Neural crest cell (in vitro differentiated cells): ENCODE measurements around the gene KCNK3. TPM values are rescaled to one million over a fixed set of nuclear protein-coding genes. Genes with fewer than 3 reads are reported as not detected.

Source experiments
- DNase-seq: peaks from one replicate; pipeline ENCODE4 v3.0.0; 2021; ENCODE audit warnings: low read depth, mixed read lengths, low spot score
- H3K27ac Mint-ChIP-seq: one replicate; pipeline ENCODE4 v1.8.0; 2021; ENCODE audit warnings: mild to moderate bottlenecking, mixed read lengths; ENCODE audit not compliant: unreplicated experiment
- H3K27me3 Mint-ChIP-seq: 2 replicates; pipeline ENCODE4 v1.8.0; 2021; ENCODE audit warnings: low read depth, mild to moderate bottlenecking, mixed read lengths
- H3K36me3 Mint-ChIP-seq: 2 replicates; pipeline ENCODE4 v1.8.0; 2021; ENCODE audit warnings: low read depth, mild to moderate bottlenecking, mixed read lengths
- H3K4me1 Mint-ChIP-seq: 2 replicates; pipeline ENCODE4 v1.8.0; 2021; ENCODE audit warnings: mixed read lengths
- H3K4me3 Mint-ChIP-seq: one replicate; pipeline ENCODE4 v1.8.0; 2021; ENCODE audit warnings: mild to moderate bottlenecking, mixed read lengths
- H3K9me3 Mint-ChIP-seq: 2 replicates; pipeline ENCODE4 v1.8.0; 2021; ENCODE audit warnings: mixed read lengths
- CTCF ChIP-seq: fragments of 200-600 bp; sonication (generic); conservative IDR thresholded peaks from 2 replicates; pipeline ENCODE4 v1.5.0; 2021; ENCODE audit warnings: antibody characterized with exemption, mild to moderate bottlenecking
- total RNA-seq: library from RNA; stranded (reverse); gene quantifications from 2 replicates; pipeline ENCODE4 v1.2.1, GENCODE V29; 2021

KCNK3 gene
- total RNA-seq, 1 donor from 2014 or later = 0.58 TPM

- Mint-ChIP-seq H3K4me3 (no peak overlapping the region), H3K4me1 (no peaks in the 10 kb centered on the region), H3K27me3 (peaks cover 45% of the 10 kb centered on the region), H3K36me3 (no peaks in the 10 kb centered on the region), H3K9me3 (no peaks in the 10 kb centered on the region), H3K27ac (no peak overlapping the region)
- DNase-seq = no peak
- no peak for TF ChIP-seq CTCF
Measured at GRCh38 chr2:26700078-26700477, 7.6 kb downstream of the KCNK3 start.

- no peaks in the 10 kb centered on the region for H3K9me3 Mint-ChIP-seq
- no peaks in the 10 kb centered on the region for H3K36me3 Mint-ChIP-seq
- TF ChIP-seq CTCF = no peak
- no peak overlapping the region for H3K4me3 Mint-ChIP-seq
- no peak for DNase-seq
- H3K27ac Mint-ChIP-seq = no peak overlapping the region
- no peaks in the 10 kb centered on the region for H3K4me1 Mint-ChIP-seq
- H3K27me3 Mint-ChIP-seq = peaks cover 30% of the 10 kb centered on the region
Measured at GRCh38 chr2:26701596-26701995, 9.1 kb downstream of the KCNK3 start.

GRCh38 chr2:26702025-26702424 lies 9.5 kb downstream of the KCNK3 start:
- H3K27me3 Mint-ChIP-seq = peaks cover 25% of the 10 kb centered on the region
- no peak overlapping the region for H3K27ac Mint-ChIP-seq
- no peaks in the 10 kb centered on the region for H3K36me3 Mint-ChIP-seq
- no peak for DNase-seq
- peaks cover 4% of the 10 kb centered on the region for H3K4me1 Mint-ChIP-seq
- TF ChIP-seq CTCF = no peak
- H3K9me3 Mint-ChIP-seq = no peaks in the 10 kb centered on the region
- no peak overlapping the region for H3K4me3 Mint-ChIP-seq

DNA sequence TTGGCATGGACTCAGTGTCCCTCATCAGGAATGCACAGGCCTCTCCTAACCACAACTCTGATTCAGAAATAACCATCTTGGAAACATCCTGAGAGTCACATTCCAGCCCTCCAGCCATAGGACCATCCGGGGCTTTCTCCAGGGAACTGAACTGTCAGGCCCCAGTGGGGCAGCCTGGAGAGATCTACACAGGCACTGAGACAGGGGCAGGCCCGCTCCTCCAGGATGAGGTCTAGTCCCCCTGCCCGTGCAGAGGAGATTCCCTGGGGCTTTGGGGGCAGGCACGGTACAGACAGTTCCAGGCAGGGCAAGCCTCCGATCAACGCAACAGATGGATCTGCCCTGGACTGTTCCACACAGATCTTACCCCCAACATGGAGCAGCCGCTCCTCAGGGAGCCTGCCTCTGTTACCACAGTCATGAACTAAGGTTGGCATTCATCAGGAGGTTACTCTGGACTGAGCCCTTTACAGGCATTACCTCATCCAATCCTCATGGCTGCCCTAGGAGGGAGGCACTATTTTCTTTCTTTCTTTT lies 12.0 kb downstream of the KCNK3 start:
- peaks cover 17% of the 10 kb centered on the region for H3K4me1 Mint-ChIP-seq
- no peaks in the 10 kb centered on the region for H3K9me3 Mint-ChIP-seq
- H3K4me3 Mint-ChIP-seq = no peak overlapping the region
- no peak for TF ChIP-seq CTCF
- peaks cover 8% of the 10 kb centered on the region for H3K27me3 Mint-ChIP-seq
- no peaks in the 10 kb centered on the region for H3K36me3 Mint-ChIP-seq
- H3K27ac Mint-ChIP-seq = no peak overlapping the region
- no peak for DNase-seq

- Mint-ChIP-seq H3K36me3 (no peaks in the 10 kb centered on the region), H3K4me1 (peaks cover 22% of the 10 kb centered on the region), H3K27me3 (peaks cover 7% of the 10 kb centered on the region), H3K4me3 (no peak overlapping the region), H3K9me3 (no peaks in the 10 kb centered on the region), H3K27ac (no peak overlapping the region)
- DNase-seq = no peak
- TF ChIP-seq CTCF = no peak
Measured at GRCh38 chr2:26705126-26705525, 12.6 kb downstream of the KCNK3 start.
